Astrocyte of the cerebellum (primary cell): ENCODE results near the gene U2SURP.

ENCODE experiments used
- DNase-seq: peaks from one replicate; pipeline ENCODE4 v3.0.0-alpha.2; 2011; ENCODE audit warnings: low read depth
- H3K4me3 ChIP-seq: 2 replicates; pipeline ENCODE4 v1.5.1; 2011; ENCODE audit warnings: mild to moderate bottlenecking, low read depth, low read length, moderate library complexity
- in situ Hi-C: cut with HindIII; loops from 2 replicates; pipeline ENCODE4 v1.10.0; 2017; ENCODE audit warnings: low sequenced_read_pairs
- TF ChIP-seq, protein P1 (sequence below): IDR thresholded peaks from 2 replicates; pipeline ENCODE4 v1.5.1; 2012; ENCODE audit warnings: low read length, low read depth, moderate library complexity, mild to moderate bottlenecking; ENCODE audit errors: missing control alignments

U2SURP gene

DNA sequence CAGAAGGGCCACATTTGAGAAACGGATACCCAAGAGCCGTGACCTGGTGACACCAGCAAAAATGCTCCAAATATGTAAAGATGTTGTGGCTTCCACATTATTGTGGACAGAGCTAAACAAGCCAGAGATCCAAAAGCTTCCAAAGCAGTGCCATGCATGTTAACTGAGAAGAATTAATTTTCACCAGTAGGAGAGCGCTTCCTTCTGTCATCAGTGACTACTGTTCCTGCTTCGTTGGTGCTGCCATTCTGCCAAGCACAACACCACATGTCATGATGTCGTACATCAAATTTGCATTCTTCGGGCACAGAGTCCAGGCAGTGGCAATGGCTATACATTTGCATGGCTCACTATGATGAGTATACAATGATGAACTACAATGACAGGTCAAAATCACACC lies 99.1 kb downstream of the U2SURP start:
- TF ChIP-seq, protein P1, sequence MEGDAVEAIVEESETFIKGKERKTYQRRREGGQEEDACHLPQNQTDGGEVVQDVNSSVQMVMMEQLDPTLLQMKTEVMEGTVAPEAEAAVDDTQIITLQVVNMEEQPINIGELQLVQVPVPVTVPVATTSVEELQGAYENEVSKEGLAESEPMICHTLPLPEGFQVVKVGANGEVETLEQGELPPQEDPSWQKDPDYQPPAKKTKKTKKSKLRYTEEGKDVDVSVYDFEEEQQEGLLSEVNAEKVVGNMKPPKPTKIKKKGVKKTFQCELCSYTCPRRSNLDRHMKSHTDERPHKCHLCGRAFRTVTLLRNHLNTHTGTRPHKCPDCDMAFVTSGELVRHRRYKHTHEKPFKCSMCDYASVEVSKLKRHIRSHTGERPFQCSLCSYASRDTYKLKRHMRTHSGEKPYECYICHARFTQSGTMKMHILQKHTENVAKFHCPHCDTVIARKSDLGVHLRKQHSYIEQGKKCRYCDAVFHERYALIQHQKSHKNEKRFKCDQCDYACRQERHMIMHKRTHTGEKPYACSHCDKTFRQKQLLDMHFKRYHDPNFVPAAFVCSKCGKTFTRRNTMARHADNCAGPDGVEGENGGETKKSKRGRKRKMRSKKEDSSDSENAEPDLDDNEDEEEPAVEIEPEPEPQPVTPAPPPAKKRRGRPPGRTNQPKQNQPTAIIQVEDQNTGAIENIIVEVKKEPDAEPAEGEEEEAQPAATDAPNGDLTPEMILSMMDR = no peak
- DNase-seq = no peak
- no peak overlapping the region for H3K4me3 ChIP-seq
- in situ Hi-C loops = no loop called here

DNA sequence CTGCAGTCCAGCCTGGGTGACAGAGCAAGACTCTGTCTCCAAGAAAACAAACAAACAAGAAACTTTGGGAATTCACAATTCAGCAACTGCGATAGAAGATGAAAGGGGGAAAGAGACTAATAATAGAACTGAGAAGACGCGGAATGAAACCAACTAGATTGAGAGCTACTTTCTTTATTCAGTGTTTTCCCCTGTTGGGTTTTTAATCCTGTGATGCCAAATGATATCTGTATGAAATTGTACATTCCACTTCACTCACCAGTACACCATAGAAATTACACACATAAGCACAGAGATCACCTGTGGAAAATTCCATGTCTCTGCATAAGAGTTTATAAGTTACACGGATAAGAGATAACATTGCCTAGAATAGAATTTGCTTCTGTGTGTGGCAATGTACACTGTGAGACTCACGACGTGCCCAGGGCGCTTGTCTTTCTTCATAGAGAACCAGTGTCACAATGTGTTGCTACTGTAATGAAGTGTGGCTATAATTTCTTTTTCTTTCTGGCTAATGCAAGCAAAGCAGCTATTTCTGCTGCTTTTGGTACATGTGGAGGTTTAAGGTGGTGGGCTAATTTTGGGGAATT lies 100.5 kb downstream of the U2SURP start:
- in situ Hi-C loops = no loop called here
- TF ChIP-seq, protein P1 = no peak
- no peak for DNase-seq

DNA sequence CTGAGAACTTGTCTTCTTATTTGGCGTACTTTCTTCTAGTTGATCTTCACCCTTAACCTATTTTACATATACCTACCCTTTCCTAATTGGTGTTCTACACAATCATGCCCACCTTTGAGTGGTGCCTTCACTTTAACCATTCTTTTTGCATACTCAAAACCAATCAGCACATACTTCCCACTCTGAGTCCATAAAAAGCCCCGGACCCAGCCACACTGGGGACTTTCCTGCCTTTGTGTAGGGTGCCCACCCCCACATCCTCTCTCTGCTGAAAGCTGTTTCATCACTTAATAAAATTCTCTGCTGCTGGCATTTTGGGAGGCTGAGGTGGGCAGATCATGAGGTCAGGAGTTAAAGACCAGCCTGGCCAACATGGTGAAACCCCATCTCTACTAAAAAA lies 102.3 kb downstream of the U2SURP start:
- DNase-seq = no peak
- no peak overlapping the region for H3K4me3 ChIP-seq
- in situ Hi-C loops = no loop called here
- TF ChIP-seq, protein P1 = no peak

More for the DNA sequence above, 100.5 kb downstream of the U2SURP start:
- H3K4me3 ChIP-seq = no peak overlapping the region

DNA sequence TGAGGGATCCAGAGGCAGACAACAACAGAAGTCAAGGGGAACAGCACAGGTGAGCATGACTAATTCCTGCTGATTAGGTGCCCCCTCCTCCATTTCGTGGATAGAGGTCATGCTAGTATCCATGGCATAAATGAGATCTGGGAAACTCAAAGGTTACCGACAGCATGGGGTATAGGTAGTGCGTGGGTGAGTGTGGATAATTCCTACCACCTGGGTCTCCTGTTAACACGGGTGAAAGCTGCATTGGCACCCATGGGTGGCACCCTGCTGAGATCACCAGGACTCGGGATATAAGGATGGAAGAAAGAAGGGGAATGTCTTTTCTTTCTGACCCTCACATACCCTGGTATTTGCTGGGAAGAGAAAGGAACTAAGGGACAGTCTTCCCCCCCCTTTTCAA lies 103.8 kb downstream of the U2SURP start:
- in situ Hi-C loops = no loop called here
- TF ChIP-seq, protein P1 = no peak
- no peak overlapping the region for H3K4me3 ChIP-seq
- DNase-seq = no peak

DNA sequence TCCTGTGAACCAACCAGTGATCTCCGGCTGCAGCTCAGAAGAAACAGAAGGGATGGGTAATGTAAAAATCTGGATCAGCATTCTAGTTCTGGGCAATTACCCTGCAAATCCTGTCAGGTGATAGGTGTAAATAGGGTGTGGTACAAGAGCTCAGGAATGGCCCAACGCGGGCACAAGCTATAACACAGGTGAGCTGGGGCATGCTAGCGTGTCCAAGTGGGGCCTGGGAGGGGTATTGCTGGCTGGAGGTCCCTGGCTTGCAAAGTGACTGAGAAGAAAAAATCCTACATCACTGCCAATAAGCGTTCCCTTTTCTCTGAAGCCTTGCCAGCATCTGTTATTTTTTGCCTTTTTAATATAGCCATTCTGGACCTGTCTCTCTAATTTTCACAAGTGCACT lies 108.5 kb downstream of the U2SURP start:
- H3K4me3 ChIP-seq = no peak overlapping the region
- in situ Hi-C loops = no loop called here

More for the DNA sequence above, 108.5 kb downstream of the U2SURP start:
- no peak for DNase-seq
- TF ChIP-seq, protein P1 = no peak
